Chondrocyte (in vitro differentiated cells): Measurements from ENCODE around the gene ZNF488. TPM values are rescaled to one million over a fixed set of nuclear protein-coding genes. Genes with fewer than 3 reads are reported as not detected.

Experiments used
- DNase-seq: peaks from one replicate; pipeline ENCODE4 v3.0.0; 2021; ENCODE audit warnings: mixed read lengths, low spot score
- H3K27ac Mint-ChIP-seq: one replicate; pipeline ENCODE4 v1.8.0; 2021; ENCODE audit warnings: mild to moderate bottlenecking, moderate library complexity, mixed read lengths; ENCODE audit not compliant: unreplicated experiment
- H3K27me3 Mint-ChIP-seq: 2 replicates; pipeline ENCODE4 v1.8.0; 2021; ENCODE audit warnings: low read depth, mixed read lengths
- H3K36me3 Mint-ChIP-seq: 2 replicates; pipeline ENCODE4 v1.8.0; 2021; ENCODE audit warnings: low read depth, mixed read lengths
- H3K4me1 Mint-ChIP-seq: 2 replicates; pipeline ENCODE4 v1.8.0; 2021; ENCODE audit warnings: low read depth, mild to moderate bottlenecking, mixed read lengths
- H3K4me3 Mint-ChIP-seq: one replicate; pipeline ENCODE4 v1.8.0; 2021; ENCODE audit warnings: mild to moderate bottlenecking, moderate library complexity, mixed read lengths; ENCODE audit not compliant: unreplicated experiment
- H3K9me3 Mint-ChIP-seq: 2 replicates; pipeline ENCODE4 v1.8.0; 2021; ENCODE audit warnings: low read depth, mixed read lengths
- total RNA-seq: library from RNA; stranded (reverse); gene quantifications from 3 replicates; pipeline ENCODE4 v1.2.1, GENCODE V29; 2021
- TF ChIP-seq, protein P1 (sequence below): fragments of 200-600 bp; sonication (generic); IDR thresholded peaks from 2 replicates; pipeline ENCODE4 v1.5.0; 2021; ENCODE audit warnings: antibody characterized with exemption, mild to moderate bottlenecking, moderate library complexity

The ZNF488 gene
- total RNA-seq, 1 donor from 2014 or later, result 0.17 TPM

DNA sequence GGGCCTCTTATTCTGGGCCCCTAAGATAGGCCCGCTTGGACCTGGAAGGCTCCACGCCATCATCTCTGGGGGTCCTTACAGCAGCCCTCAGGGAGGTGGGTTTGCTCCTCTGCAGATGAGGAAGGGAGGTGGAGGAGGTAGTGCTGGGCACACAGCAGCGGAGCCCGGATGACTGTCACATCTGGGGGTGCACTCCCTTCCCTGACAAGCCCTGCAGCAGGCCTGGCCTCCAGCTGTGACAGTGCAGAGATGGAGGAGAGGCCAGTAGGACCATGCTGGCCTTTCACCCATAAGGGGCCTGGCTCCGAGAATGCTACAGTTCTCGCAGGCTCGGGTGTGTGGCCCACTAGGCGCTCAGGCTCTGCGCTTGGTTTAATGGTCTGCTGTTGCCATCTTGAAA lies 52.6 kb downstream of the ZNF488 start:
- Mint-ChIP-seq H3K4me3 (no peak overlapping the region), H3K27ac (no peak overlapping the region), H3K9me3 (no peaks in the 10 kb centered on the region), H3K27me3 (peaks cover 21% of the 10 kb centered on the region), H3K4me1 (peaks cover 2% of the 10 kb centered on the region), H3K36me3 (no peaks in the 10 kb centered on the region)
- TF ChIP-seq, protein P1, sequence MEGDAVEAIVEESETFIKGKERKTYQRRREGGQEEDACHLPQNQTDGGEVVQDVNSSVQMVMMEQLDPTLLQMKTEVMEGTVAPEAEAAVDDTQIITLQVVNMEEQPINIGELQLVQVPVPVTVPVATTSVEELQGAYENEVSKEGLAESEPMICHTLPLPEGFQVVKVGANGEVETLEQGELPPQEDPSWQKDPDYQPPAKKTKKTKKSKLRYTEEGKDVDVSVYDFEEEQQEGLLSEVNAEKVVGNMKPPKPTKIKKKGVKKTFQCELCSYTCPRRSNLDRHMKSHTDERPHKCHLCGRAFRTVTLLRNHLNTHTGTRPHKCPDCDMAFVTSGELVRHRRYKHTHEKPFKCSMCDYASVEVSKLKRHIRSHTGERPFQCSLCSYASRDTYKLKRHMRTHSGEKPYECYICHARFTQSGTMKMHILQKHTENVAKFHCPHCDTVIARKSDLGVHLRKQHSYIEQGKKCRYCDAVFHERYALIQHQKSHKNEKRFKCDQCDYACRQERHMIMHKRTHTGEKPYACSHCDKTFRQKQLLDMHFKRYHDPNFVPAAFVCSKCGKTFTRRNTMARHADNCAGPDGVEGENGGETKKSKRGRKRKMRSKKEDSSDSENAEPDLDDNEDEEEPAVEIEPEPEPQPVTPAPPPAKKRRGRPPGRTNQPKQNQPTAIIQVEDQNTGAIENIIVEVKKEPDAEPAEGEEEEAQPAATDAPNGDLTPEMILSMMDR, result no peak
- DNase-seq, result peak; percentile 59

DNA sequence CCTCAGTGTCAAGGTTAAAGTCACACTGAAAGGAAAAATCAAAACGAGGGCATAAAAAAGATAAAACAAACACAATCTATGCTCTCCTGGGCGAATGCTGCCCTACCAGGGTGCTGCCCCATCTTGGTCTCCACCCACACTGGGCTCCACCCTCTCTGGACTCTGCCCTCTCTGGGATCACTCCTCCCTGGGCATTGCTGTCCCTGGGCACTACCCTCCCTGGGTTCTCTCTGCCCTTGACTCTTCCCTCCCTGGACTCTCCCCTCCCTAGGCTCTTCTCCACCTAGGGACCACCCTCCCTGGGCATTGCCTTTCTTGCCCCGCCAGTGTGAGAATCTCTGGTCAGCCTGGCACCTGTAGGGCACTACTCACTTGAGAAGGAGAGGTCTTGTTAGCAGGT lies 53.3 kb downstream of the ZNF488 start:
- H3K9me3 Mint-ChIP-seq, result no peaks in the 10 kb centered on the region
- no peaks in the 10 kb centered on the region for H3K36me3 Mint-ChIP-seq
- peaks cover 17% of the 10 kb centered on the region for H3K27me3 Mint-ChIP-seq
- peaks cover 2% of the 10 kb centered on the region for H3K4me1 Mint-ChIP-seq
- TF ChIP-seq, protein P1, result no peak
- no peak overlapping the region for H3K4me3 Mint-ChIP-seq
- peak; percentile 49 for DNase-seq
- no peak overlapping the region for H3K27ac Mint-ChIP-seq

DNA sequence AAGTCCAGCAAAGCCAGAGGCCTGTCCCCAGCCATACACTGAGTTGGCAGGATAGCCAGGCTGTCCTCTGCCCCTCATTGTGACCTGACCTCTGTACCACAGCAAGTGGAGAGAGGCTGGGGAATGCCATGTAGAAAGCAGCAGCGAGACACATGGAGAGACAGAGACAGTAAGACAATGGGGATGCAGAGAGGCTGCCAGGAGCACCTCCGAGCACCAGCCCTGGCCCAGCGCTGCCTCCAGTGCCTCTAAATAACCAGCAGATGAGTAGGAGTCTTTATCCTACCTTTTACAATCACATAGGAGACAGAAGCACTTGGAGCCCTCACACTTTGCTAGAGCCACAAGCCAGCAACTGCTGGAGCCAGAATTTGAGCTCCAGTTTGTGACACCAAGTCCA lies 53.7 kb downstream of the ZNF488 start:
- peak; percentile 28 for DNase-seq
- H3K9me3 Mint-ChIP-seq, result no peaks in the 10 kb centered on the region
- peaks cover 15% of the 10 kb centered on the region for H3K27me3 Mint-ChIP-seq
- TF ChIP-seq, protein P1, result no peak
- H3K4me1 Mint-ChIP-seq, result peaks cover 2% of the 10 kb centered on the region
- H3K4me3 Mint-ChIP-seq, result no peak overlapping the region
- H3K27ac Mint-ChIP-seq, result no peak overlapping the region
- H3K36me3 Mint-ChIP-seq, result no peaks in the 10 kb centered on the region

DNA sequence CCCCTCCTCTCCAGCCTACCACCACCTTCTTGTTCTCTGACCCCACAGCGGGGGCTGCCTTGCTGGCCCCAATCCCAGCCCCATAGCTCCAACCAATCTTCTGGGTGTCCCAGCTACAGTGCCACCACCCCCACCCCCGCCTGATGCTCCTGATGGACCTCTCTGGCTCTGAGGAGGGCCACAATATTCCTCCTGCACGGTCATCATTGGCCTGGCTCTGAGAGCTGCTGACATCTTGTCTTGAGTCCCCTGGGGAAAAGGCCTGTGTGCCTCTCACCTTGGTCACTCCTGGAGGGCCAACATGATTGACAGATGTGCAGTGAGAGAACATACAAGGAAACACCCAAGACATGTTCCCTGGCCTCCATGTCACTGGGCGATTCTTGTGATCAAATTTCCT lies 54.2 kb downstream of the ZNF488 start:
- H3K36me3 Mint-ChIP-seq, result no peaks in the 10 kb centered on the region
- DNase-seq, result peak; percentile 25
- peaks cover 14% of the 10 kb centered on the region for H3K27me3 Mint-ChIP-seq
- H3K4me1 Mint-ChIP-seq, result peaks cover 2% of the 10 kb centered on the region
- H3K9me3 Mint-ChIP-seq, result no peaks in the 10 kb centered on the region
- H3K27ac Mint-ChIP-seq, result no peak overlapping the region
- H3K4me3 Mint-ChIP-seq, result no peak overlapping the region
- TF ChIP-seq, protein P1, result no peak

DNA sequence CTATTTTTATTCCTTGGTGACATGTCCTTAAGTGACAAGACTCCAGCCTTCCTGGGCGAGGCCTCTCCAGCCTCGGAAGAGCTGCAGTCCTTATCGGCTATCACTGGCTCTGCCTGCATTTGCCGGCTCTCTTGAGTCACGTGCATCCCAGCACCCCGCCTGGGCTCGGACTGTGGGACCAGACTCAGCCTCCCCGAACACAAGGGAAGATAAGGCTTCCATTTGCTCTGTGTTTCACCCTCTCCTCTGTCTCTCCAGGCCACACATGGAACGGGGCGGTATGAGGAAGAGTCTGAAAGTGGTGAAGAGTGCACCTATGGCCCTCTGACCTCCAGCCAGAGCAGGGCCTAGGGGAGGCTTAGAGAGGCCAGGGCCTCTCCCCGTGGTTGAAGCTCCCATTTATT lies 57.2 kb downstream of the ZNF488 start:
- Mint-ChIP-seq H3K27me3 (peaks cover 14% of the 10 kb centered on the region), H3K4me1 (peaks cover 2% of the 10 kb centered on the region), H3K27ac (no peak overlapping the region), H3K4me3 (no peak overlapping the region), H3K9me3 (no peaks in the 10 kb centered on the region), H3K36me3 (no peaks in the 10 kb centered on the region)
- DNase-seq, result peak; percentile 72
- TF ChIP-seq, protein P1, result no peak
